Keratinocyte (primary cell): ENCODE data around the gene HSPB2. TPM values are rescaled to one million over a fixed set of nuclear protein-coding genes. Genes with fewer than 3 reads are reported as not detected.
A peak's percentile ranks its signal among the peaks of the same experiment; 100 is the strongest.

ENCODE experiments used
- DNase-seq: peaks from one replicate; pipeline ENCODE4 v3.0.0-alpha.2; 2011; ENCODE audit warnings: low read depth, missing footprints, low spot score
- FAIRE-seq: peaks from 2 replicates; lab custom pipeline; 2011; peaks lifted over from hg19 to GRCh38; lab: Jason Lieb, UNC
- H2AFZ ChIP-seq: 2 replicates; pipeline ENCODE4 v1.6.0; 2012; ENCODE audit warnings: low read length, control low read depth, inconsistent platforms; ENCODE audit not compliant: control insufficient read depth
- H3K27ac ChIP-seq: 2 replicates; pipeline ENCODE4 v1.5.1; 2011; ENCODE audit warnings: low read length; ENCODE audit not compliant: control insufficient read depth, insufficient read depth
- H3K27me3 ChIP-seq: 3 replicates; pipeline ENCODE4 v1.6.0; 2011; ENCODE audit warnings: low read length; ENCODE audit not compliant: control insufficient read depth, insufficient read depth; ENCODE audit errors: extremely low read depth
- H3K36me3 ChIP-seq, 2 experiments: 2 replicates in 1 of 2; 3 replicates in 1 of 2; pipeline ENCODE4 v1.5.1; 2011; ENCODE audit warnings: low read length in 2 of 2, mild to moderate bottlenecking in 1 of 2; ENCODE audit not compliant: control insufficient read depth in 2 of 2, insufficient read depth in 2 of 2; ENCODE audit errors: extremely low read depth in 1 of 2
- H3K4me1 ChIP-seq: 3 replicates; pipeline ENCODE4 v1.5.1; 2011; ENCODE audit warnings: low read length; ENCODE audit not compliant: control insufficient read depth, insufficient read depth; ENCODE audit errors: extremely low read depth
- H3K4me2 ChIP-seq: 3 replicates; pipeline ENCODE4 v1.6.0; 2011; ENCODE audit warnings: low read depth, low read length; ENCODE audit not compliant: control insufficient read depth, insufficient read depth; ENCODE audit errors: extremely low read depth
- H3K4me3 ChIP-seq, 3 experiments: fragments of 200-600 bp in 1 of 3; sonication (generic) in 1 of 3; 2 replicates in 2 of 3; 3 replicates in 1 of 3; pipeline ENCODE4 v1.5.1; 2011 to 2016; ENCODE audit warnings: low read length in 3 of 3, mild to moderate bottlenecking in 3 of 3, control low read depth in 2 of 3, inconsistent platforms in 1 of 3, low read depth in 1 of 3, mixed read lengths in 1 of 3, mixed run types in 1 of 3, moderate library complexity in 1 of 3; ENCODE audit not compliant: control insufficient read depth in 2 of 3, insufficient read depth in 2 of 3; ENCODE audit errors: extremely low read depth in 1 of 3
- H3K79me2 ChIP-seq: 2 replicates; pipeline ENCODE4 v1.6.0; 2012; ENCODE audit warnings: low read length; ENCODE audit not compliant: control insufficient read depth, insufficient read depth
- H3K9ac ChIP-seq: 3 replicates; pipeline ENCODE4 v1.6.0; 2011; ENCODE audit warnings: low read length; ENCODE audit not compliant: control insufficient read depth, insufficient read depth; ENCODE audit errors: extremely low read depth
- H3K9me1 ChIP-seq: 3 replicates; pipeline ENCODE4 v1.6.0; 2011; ENCODE audit warnings: low read length; ENCODE audit not compliant: control insufficient read depth, insufficient read depth; ENCODE audit errors: extremely low read depth
- H3K9me3 ChIP-seq: 2 replicates; pipeline ENCODE4 v1.5.1; 2012; ENCODE audit warnings: low read depth, low read length; ENCODE audit not compliant: control insufficient read depth
- H4K20me1 ChIP-seq: 3 replicates; pipeline ENCODE4 v1.6.0; 2011; ENCODE audit warnings: low read length; ENCODE audit not compliant: control insufficient read depth, insufficient read depth; ENCODE audit errors: extremely low read depth
- CTCF ChIP-seq, 3 experiments: IDR thresholded peaks in 1 of 3; conservative IDR thresholded peaks in 1 of 3; optimal IDR thresholded peaks in 1 of 3; 2 replicates in 2 of 3; 3 replicates in 1 of 3; pipeline versions ENCODE3 to v1.5.1; 2011; ENCODE audit warnings: low read length in 3 of 3, mild to moderate bottlenecking in 3 of 3, moderate library complexity in 2 of 3, control low read depth in 1 of 3, inconsistent platforms in 1 of 3; ENCODE audit not compliant: insufficient read depth in 2 of 3; ENCODE audit errors: extremely low read depth in 1 of 3
- EZH2 ChIP-seq: IDR thresholded peaks from one replicate; pipeline ENCODE4 v1.6.1; 2012; ENCODE audit warnings: inconsistent platforms, mild to moderate bottlenecking, low read length, moderate library complexity
- dilution Hi-C: fragments of 300-500 bp; cut with MboI; formaldehyde crosslinking; loops from one replicate; pipeline ENCODE4 v1.7.0; 2020; ENCODE audit warnings: low sequenced_read_pairs; ENCODE audit not compliant: extremely low pct_ligation_motif_present
- polyA plus RNA-seq, 5 experiments: library from polyadenylated mRNA; depleted of rRNA in 3 of 5; stranded (reverse) in 3 of 5; stranded (forward) in 1 of 5; unstranded in 1 of 5; fragments of >200 nt; gene quantifications; 1 replicate in 1 of 5; 2 replicates in 3 of 5; 3 replicates in 1 of 5; pipeline versions ENCODE4 v1.2.1 to v1.2.3, GENCODE V29; 2011 to 2012; ENCODE audit warnings: missing spikeins in 2 of 5, low read depth in 1 of 5, low replicate concordance in 1 of 5

HSPB2 gene
- polyA plus RNA-seq, 1 donor (not counting 4 experiments of a cell fraction or from before 2014, with no cell fraction given), result 0.22 TPM

GRCh38 chr11:111942829-111943228 lies 30.3 kb downstream of the HSPB2 start:
- Histone ChIP-seq H3K4me3 (no peak overlapping the region), H3K79me2 (no peaks in the 10 kb centered on the region), H3K9me1 (no peaks in the 10 kb centered on the region), H4K20me1 (no peaks in the 10 kb centered on the region), H3K27ac (peak overlapping the region; percentile 75), H3K9ac (no peak overlapping the region), H3K27me3 (no peaks in the 10 kb centered on the region), H3K4me1 (peaks cover 50% of the 10 kb centered on the region), H2AFZ (no peak overlapping the region), H3K4me2 (no peak overlapping the region), H3K9me3 (no peaks in the 10 kb centered on the region), H3K36me3 (no peaks in the 10 kb centered on the region)
- DNase-seq, result no peak
- dilution Hi-C loops, result no loop called here
- TF ChIP-seq CTCF (optimal IDR thresholded peaks at IDR 0.05 in 1 of 3, IDR thresholded peaks at IDR 0.05 in 1 of 3, conservative IDR thresholded peaks at IDR 0.05 in 1 of 3; ENCODE audit: extremely low read depth in 1 of 3, insufficient read depth in 2 of 3, low read length in 3 of 3), result no peak
- TF ChIP-seq EZH2, result no peak
- no peak for FAIRE-seq

- FAIRE-seq (no peak), DNase-seq (no peak)
- dilution Hi-C loops, result no loop called here
- H4K20me1 ChIP-seq, result no peaks in the 10 kb centered on the region
- peak overlapping the region; percentile 89 for H3K27ac ChIP-seq
- H3K4me1 ChIP-seq, result peaks cover 42% of the 10 kb centered on the region
- no peaks in the 10 kb centered on the region for H3K79me2 ChIP-seq
- H3K4me3 ChIP-seq, result no peak overlapping the region
- no peaks in the 10 kb centered on the region for H3K27me3 ChIP-seq
- no peaks in the 10 kb centered on the region for H3K36me3 ChIP-seq
- H3K9me3 ChIP-seq, result no peaks in the 10 kb centered on the region
- H3K9ac ChIP-seq, result peak overlapping the region; percentile 10
- H3K9me1 ChIP-seq, result no peaks in the 10 kb centered on the region
- TF ChIP-seq EZH2, result no peak
- no peak for TF ChIP-seq CTCF (optimal IDR thresholded peaks at IDR 0.05 in 1 of 3, IDR thresholded peaks at IDR 0.05 in 1 of 3, conservative IDR thresholded peaks at IDR 0.05 in 1 of 3; ENCODE audit: extremely low read depth in 1 of 3, insufficient read depth in 2 of 3, low read length in 3 of 3)
- no peak overlapping the region for H2AFZ ChIP-seq
- H3K4me2 ChIP-seq, result peak overlapping the region; percentile 34
Observed at GRCh38 chr11:111944139-111944538, 31.6 kb downstream of the HSPB2 start.
